Spleen (tissue), 11 donors: ENCODE measurements around the gene IL17REL. TPM values are rescaled to one million over a fixed set of nuclear protein-coding genes. Genes with fewer than 3 reads are reported as not detected.

Experiments used
- DNase-seq: peaks from one replicate; pipeline ENCODE4 v3.0.0-alpha.2; 2020
- H3K27ac ChIP-seq, 8 donors: fragments of 200-600 bp; sonication (generic) in 7 of 8; 1 replicate in 4 of 8; 2 replicates in 4 of 8; pipeline versions ENCODE4 v1.5.0 to v1.8.0; 2016 to 2021; ENCODE audit warnings: inconsistent platforms in 4 of 8, mild to moderate bottlenecking in 4 of 8, moderate library complexity in 1 of 8
- H3K27me3 ChIP-seq, 7 donors: fragments of 200-600 bp; sonication (generic) in 6 of 7; replicated peaks in 1 of 7; 1 replicate in 4 of 7; 2 replicates in 3 of 7; pipeline versions ENCODE4 v1.5.0 to v1.8.0; 2016 to 2021; ENCODE audit warnings: inconsistent platforms in 3 of 7, mild to moderate bottlenecking in 1 of 7
- H3K36me3 ChIP-seq, 6 donors: fragments of 200-600 bp; sonication (generic) in 5 of 6; 1 replicate in 4 of 6; 2 replicates in 2 of 6; pipeline versions ENCODE4 v1.5.0 to v1.8.0; 2016 to 2021; ENCODE audit warnings: inconsistent platforms in 2 of 6
- H3K4me1 ChIP-seq, 6 donors: fragments of 200-600 bp; sonication (generic) in 5 of 6; 1 replicate in 3 of 6; 2 replicates in 3 of 6; pipeline versions ENCODE4 v1.5.0 to v1.8.0; 2016 to 2021; ENCODE audit warnings: inconsistent platforms in 3 of 6
- H3K4me3 ChIP-seq, 8 donors: fragments of 200-600 bp; sonication (generic) in 7 of 8; 1 replicate in 4 of 8; 2 replicates in 4 of 8; pipeline versions ENCODE4 v1.5.0 to v1.8.0; 2016 to 2021; ENCODE audit warnings: inconsistent platforms in 4 of 8, mild to moderate bottlenecking in 4 of 8, moderate library complexity in 2 of 8
- H3K9me3 ChIP-seq, 8 donors: fragments of 200-600 bp; sonication (generic) in 7 of 8; 1 replicate in 4 of 8; 2 replicates in 4 of 8; pipeline versions ENCODE4 v1.5.0 to v1.8.0; 2016 to 2021; ENCODE audit warnings: inconsistent platforms in 4 of 8
- CTCF ChIP-seq, 11 experiments: fragments of 200-600 bp in 7 of 11; fragments of 450-650 bp in 4 of 11; sonication (generic) in 4 of 11; IDR thresholded peaks in 8 of 11; conservative IDR thresholded peaks in 3 of 11; 1 replicate in 7 of 11; 2 replicates in 4 of 11; pipeline versions ENCODE4 v1.4.0 to v1.8.0; 2016 to 2021; ENCODE audit warnings: antibody characterized with exemption in 11 of 11, inconsistent platforms in 4 of 11, mild to moderate bottlenecking in 1 of 11
- POLR2A ChIP-seq, 3 donors: fragments of 450-650 bp; IDR thresholded peaks; one replicate each; pipeline ENCODE4 v1.5.1; 2017; ENCODE audit warnings: antibody characterized with exemption in 3 of 3, mild to moderate bottlenecking in 1 of 3
- POLR2AphosphoS5 ChIP-seq, 3 donors: sonication (generic); formaldehyde crosslinking; IDR thresholded peaks; one replicate each; pipeline ENCODE4 v1.5.1; 2017; ENCODE audit warnings: antibody characterized with exemption in 3 of 3
- WGBS, 5 donors: extraction: QIAGEN DNeasy Blood & Tissue Kit in 3 of 5; methylation state at CpG; one replicate each; pipeline versions ENCODE4 v1.1.5 to v1.1.7; 2013 to 2018; 5-methylcytosine and 5-hydroxymethylcytosine counted together
- intact Hi-C: fragments of 100-400 bp; cut with DNase I; formaldehyde crosslinking; loops from one replicate; pipeline ENCODE4 v1.15.0; 2023; ENCODE audit warnings: low total_unique reads
- polyA plus RNA-seq, 3 donors: library from polyadenylated mRNA; stranded (reverse); fragments of 200-250 nt; gene quantifications; one replicate each; pipeline ENCODE4 v1.2.1, GENCODE V29; 2013
- total RNA-seq, 7 donors: library from RNA; depleted of rRNA in 3 of 7; stranded (reverse); fragments of >200 nt in 3 of 7; fragmentation: NEBNext Ultra II Directional in 4 of 7; extraction: Animal tissue kit (Norgen Biotek cat#: 25700) in 4 of 7; gene quantifications; one replicate each; pipeline versions ENCODE4 v1.1.0 to v1.2.1, GENCODE V29; 2016 to 2021
- donor health status: healthy with polysubstance abuse.
- donor health status: DM: no; HTN: no; CAD: no; lungs with moderate emphysema.
- donor health status: DM: no; HTN: no; CAD: no.
- donor health status: Bipolar disorder and iron deficiency.
- donor health status: healthy.
- donor health status: DM: no; HTN: no; CAD: no.
- donor health status: DM: yes; HTN: yes; CAD: no.

The IL17REL gene
- total and polyA plus RNA-seq, 10 donors: 0.21 to 1.9 (median 0.83) TPM

GRCh38 chr22:49958931-49959781 lies 53.4 kb downstream of the IL17REL start:
- Histone ChIP-seq H3K9me3 (no peaks in the 10 kb centered on the region), H3K36me3 (peaks cover 2 to 29% (median 25%) of the 10 kb centered on the region in 6 donors), H3K27me3 (no peaks in the 10 kb centered on the region), H3K27ac (peak overlapping the region; percentile 73 to 99 (median 97)), H3K4me3 (peak overlapping the region; percentile 12 to 99 (median 90)), H3K4me1 (peaks cover 21 to 71% (median 51%) of the 10 kb centered on the region in 6 donors)
- intact Hi-C loops: no loop called here
- WGBS, 5 donors: 72 to 82% (median 75%) methylated on average over 28 to 29 of the region's 29 CpGs
- peak; percentile 82 for DNase-seq
- TF ChIP-seq CTCF (IDR thresholded peaks at IDR 0.05 in 8 of 11, conservative IDR thresholded peaks at IDR 0.05 in 3 of 11) (no peak), POLR2AphosphoS5 (IDR thresholded peaks at IDR 0.05) (no peak), POLR2A (IDR thresholded peaks at IDR 0.05) (no peak)

- no peak for TF ChIP-seq POLR2AphosphoS5 (IDR thresholded peaks at IDR 0.05)
- no peak for TF ChIP-seq CTCF (IDR thresholded peaks at IDR 0.05 in 8 of 11, conservative IDR thresholded peaks at IDR 0.05 in 3 of 11)
- no peak for TF ChIP-seq POLR2A (IDR thresholded peaks at IDR 0.05)
- H3K27ac ChIP-seq: peak overlapping the region in 2 of 8 donors; percentile 98 to 99
- no peaks in the 10 kb centered on the region for H3K9me3 ChIP-seq
- intact Hi-C loops: no loop called here
- H3K27me3 ChIP-seq: no peaks in the 10 kb centered on the region
- DNase-seq: peak; percentile 76
- H3K4me1 ChIP-seq: peaks cover 16 to 71% (median 51%) of the 10 kb centered on the region in 6 donors
- no peak overlapping the region for H3K4me3 ChIP-seq
- H3K36me3 ChIP-seq: peaks cover 2 to 22% (median 18%) of the 10 kb centered on the region in 6 donors
- 91 to 96% (median 93%) methylated on average over 13 to 16 of the region's 16 CpGs for WGBS, 5 donors
Observed at GRCh38 chr22:49958366-49958921, 54.1 kb downstream of the IL17REL start.

GRCh38 chr22:49957826-49958365 lies 54.7 kb downstream of the IL17REL start:
- peaks cover 1 to 16% (median 12%) of the 10 kb centered on the region in 6 donors for H3K36me3 ChIP-seq

More at GRCh38 chr22:49957826-49958365, 54.7 kb downstream of the IL17REL start:
- Histone ChIP-seq H3K4me1 (peaks cover 11 to 71% (median 51%) of the 10 kb centered on the region in 6 donors), H3K27ac (peak overlapping the region in 1 of 8 donors; percentile 99), H3K27me3 (no peaks in the 10 kb centered on the region), H3K4me3 (no peak overlapping the region), H3K9me3 (no peaks in the 10 kb centered on the region)
- 89 to 93% (median 91%) methylated on average over 7 to 12 of the region's 12 CpGs for WGBS, 5 donors
- no peak for TF ChIP-seq POLR2A (IDR thresholded peaks at IDR 0.05)
- TF ChIP-seq CTCF (IDR thresholded peaks at IDR 0.05 in 8 of 11, conservative IDR thresholded peaks at IDR 0.05 in 3 of 11): no peak
- TF ChIP-seq POLR2AphosphoS5 (IDR thresholded peaks at IDR 0.05): no peak
- peak; percentile 77 for DNase-seq
- intact Hi-C loops: no loop called here
